WTC11 (cell line): ENCODE measurements around the gene HAGHL. TPM values are rescaled to one million over a fixed set of nuclear protein-coding genes. Genes with fewer than 3 reads are reported as not detected.

Experiments
- ATAC-seq: fragments of 200-7000 bp; cut with Tn5 transposase; 2 replicates; pipeline ENCODE4 v1.10.0; 2021; ENCODE audit warnings: mild to moderate bottlenecking, moderate library complexity
- CTCF ChIA-PET: fragments of 300-600 bp; sonication (Branson Sonifier 250); formaldehyde crosslinking; loops from one replicate; lab custom pipeline; 2021; ENCODE audit warnings: antibody characterized with exemption; lab: Charles Lee
- POLR2A ChIA-PET: fragments of 350-600 bp; sonication (Branson Sonifier 250); formaldehyde crosslinking; loops from one replicate; lab custom pipeline; 2021; ENCODE audit warnings: antibody characterized with exemption; lab: Charles Lee
- DNase-seq: peaks from one replicate; pipeline ENCODE4 v3.0.0; 2021; ENCODE audit warnings: low spot score
- H3K27ac Mint-ChIP-seq: 2 replicates; pipeline ENCODE4 v1.8.0; 2021; ENCODE audit warnings: mixed read lengths
- H3K27me3 Mint-ChIP-seq: 2 replicates; pipeline ENCODE4 v1.8.0; 2021; ENCODE audit warnings: low read depth, mild to moderate bottlenecking, moderate library complexity, mixed read lengths
- H3K36me3 Mint-ChIP-seq: 2 replicates; pipeline ENCODE4 v1.8.0; 2021; ENCODE audit warnings: mixed read lengths
- H3K4me1 Mint-ChIP-seq: 2 replicates; pipeline ENCODE4 v1.8.0; 2022; ENCODE audit warnings: mixed read lengths
- H3K4me3 Mint-ChIP-seq: 2 replicates; pipeline ENCODE4 v1.8.0; 2021; ENCODE audit warnings: mild to moderate bottlenecking, moderate library complexity, mixed read lengths
- H3K9me3 Mint-ChIP-seq: 2 replicates; pipeline ENCODE4 v1.8.0; 2021; ENCODE audit warnings: mixed read lengths
- CREM ChIP-seq: sonication (generic); formaldehyde crosslinking; IDR thresholded peaks from 2 replicates; pipeline ENCODE4 v1.8.1; 2022; ENCODE audit warnings: mild to moderate bottlenecking, missing genetic modification reagents, moderate library complexity
- FOXK1 ChIP-seq: sonication (generic); formaldehyde crosslinking; IDR thresholded peaks from 2 replicates; pipeline ENCODE4 v1.8.0; 2022; ENCODE audit warnings: mild to moderate bottlenecking, moderate library complexity, missing genetic modification reagents
- GABPB1 ChIP-seq: sonication (generic); formaldehyde crosslinking; IDR thresholded peaks from 2 replicates; pipeline ENCODE4 v1.8.1; 2023; ENCODE audit warnings: mild to moderate bottlenecking, missing genetic modification reagents
- JUN ChIP-seq: sonication (generic); formaldehyde crosslinking; IDR thresholded peaks from 2 replicates; pipeline ENCODE4 v1.8.0; 2023; ENCODE audit warnings: mild to moderate bottlenecking, missing genetic modification reagents
- KAT7 ChIP-seq: sonication (generic); formaldehyde crosslinking; IDR thresholded peaks from 2 replicates; pipeline ENCODE4 v1.8.1; 2023; ENCODE audit warnings: missing genetic modification reagents, mild to moderate bottlenecking, borderline replicate concordance
- MYBL2 ChIP-seq: sonication (generic); formaldehyde crosslinking; IDR thresholded peaks from 2 replicates; pipeline ENCODE4 v1.8.1; 2023; ENCODE audit warnings: mild to moderate bottlenecking, moderate library complexity, missing genetic modification reagents
- ZBTB21 ChIP-seq: sonication (generic); formaldehyde crosslinking; IDR thresholded peaks from 2 replicates; pipeline ENCODE4 v1.8.1; 2023; ENCODE audit warnings: mild to moderate bottlenecking, missing genetic modification reagents, borderline replicate concordance
- ZNF671 ChIP-seq: fragments of 250-450 bp; sonication (Bioruptor Pico); IDR thresholded peaks from 2 replicates; pipeline ENCODE4 v1.8.0; 2021; ENCODE audit warnings: mild to moderate bottlenecking
- total RNA-seq: library from RNA; stranded (reverse); gene quantifications from 3 replicates; pipeline ENCODE4 v1.2.3, GENCODE V29; 2021
- TF ChIP-seq, protein P1 (sequence below): sonication (generic); formaldehyde crosslinking; IDR thresholded peaks from 2 replicates; pipeline ENCODE4 v1.8.1; 2023; ENCODE audit warnings: mild to moderate bottlenecking, missing genetic modification reagents, moderate library complexity
- TF ChIP-seq, protein P2 (sequence below): sonication (generic); formaldehyde crosslinking; IDR thresholded peaks from 2 replicates; pipeline ENCODE4 v1.8.0; 2022; ENCODE audit warnings: mild to moderate bottlenecking, missing genetic modification reagents
- TF ChIP-seq, protein P3 (sequence below): sonication (generic); formaldehyde crosslinking; IDR thresholded peaks from 2 replicates; pipeline ENCODE4 v1.8.1; 2022; ENCODE audit warnings: mild to moderate bottlenecking, moderate library complexity, missing genetic modification reagents
- TF ChIP-seq, protein P4 (sequence below): sonication (generic); formaldehyde crosslinking; IDR thresholded peaks from 2 replicates; pipeline ENCODE4 v1.8.0; 2022; ENCODE audit warnings: mild to moderate bottlenecking, missing genetic modification reagents
- TF ChIP-seq, protein P5 (sequence below): sonication (generic); formaldehyde crosslinking; IDR thresholded peaks from 2 replicates; pipeline ENCODE4 v1.8.1; 2022; ENCODE audit warnings: missing genetic modification reagents, borderline replicate concordance
- TF ChIP-seq, protein P6 (sequence below): sonication (generic); formaldehyde crosslinking; conservative IDR thresholded peaks from 2 replicates; pipeline ENCODE4 v1.8.1; 2022; ENCODE audit warnings: mild to moderate bottlenecking, missing genetic modification reagents

Gene HAGHL
- total RNA-seq, 1 experiment from 2014 or later = 41.7 TPM

DNA sequence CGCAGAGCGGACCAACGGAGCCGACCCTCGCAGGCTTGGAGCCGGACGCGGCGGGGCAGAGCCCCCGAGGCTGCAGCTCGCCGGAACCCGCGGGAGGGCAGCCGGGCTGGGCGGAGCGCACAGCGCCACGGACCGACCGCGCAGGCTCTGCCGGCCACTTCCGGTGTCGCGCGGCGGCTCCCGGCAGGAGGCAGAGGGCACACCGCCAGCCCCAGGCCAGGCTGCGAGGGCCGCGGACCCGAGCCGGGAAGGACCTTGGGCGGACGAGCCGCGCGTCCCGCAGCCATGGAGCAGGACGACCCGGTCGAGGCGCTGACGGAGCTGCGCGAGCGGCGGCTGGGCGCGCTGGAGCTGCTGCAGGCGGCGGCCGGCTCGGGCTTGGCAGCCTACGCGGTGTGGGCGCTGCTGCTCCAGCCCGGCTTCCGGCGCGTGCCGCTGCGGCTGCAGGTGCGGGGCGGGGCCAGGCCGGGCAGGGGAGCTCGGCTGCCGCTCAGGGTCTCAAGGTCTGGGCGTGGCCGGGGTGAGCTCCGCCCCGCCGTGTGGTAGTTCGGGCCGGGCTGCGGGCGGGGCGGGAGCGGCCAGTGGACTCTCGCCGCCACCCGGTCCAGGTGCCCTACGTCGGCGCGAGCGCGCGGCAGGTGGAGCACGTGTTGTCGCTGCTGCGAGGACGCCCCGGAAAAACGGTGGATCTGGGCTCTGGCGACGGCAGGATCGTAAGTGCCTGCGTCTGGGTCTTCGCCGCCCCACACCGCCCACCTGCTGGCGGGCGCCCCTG lies 5.7 kb upstream of the HAGHL start, which contains the start of gene ANTKMT (continued):
- TF ChIP-seq, protein P1, sequence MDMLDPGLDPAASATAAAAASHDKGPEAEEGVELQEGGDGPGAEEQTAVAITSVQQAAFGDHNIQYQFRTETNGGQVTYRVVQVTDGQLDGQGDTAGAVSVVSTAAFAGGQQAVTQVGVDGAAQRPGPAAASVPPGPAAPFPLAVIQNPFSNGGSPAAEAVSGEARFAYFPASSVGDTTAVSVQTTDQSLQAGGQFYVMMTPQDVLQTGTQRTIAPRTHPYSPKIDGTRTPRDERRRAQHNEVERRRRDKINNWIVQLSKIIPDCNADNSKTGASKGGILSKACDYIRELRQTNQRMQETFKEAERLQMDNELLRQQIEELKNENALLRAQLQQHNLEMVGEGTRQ (CRISPR knock-in tag) = peak; percentile 66
- no peak; the same call in none of the 2 replicates for TF ChIP-seq JUN (CRISPR knock-in tag)
- TF ChIP-seq, protein P2, sequence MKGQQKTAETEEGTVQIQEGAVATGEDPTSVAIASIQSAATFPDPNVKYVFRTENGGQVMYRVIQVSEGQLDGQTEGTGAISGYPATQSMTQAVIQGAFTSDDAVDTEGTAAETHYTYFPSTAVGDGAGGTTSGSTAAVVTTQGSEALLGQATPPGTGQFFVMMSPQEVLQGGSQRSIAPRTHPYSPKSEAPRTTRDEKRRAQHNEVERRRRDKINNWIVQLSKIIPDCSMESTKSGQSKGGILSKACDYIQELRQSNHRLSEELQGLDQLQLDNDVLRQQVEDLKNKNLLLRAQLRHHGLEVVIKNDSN (CRISPR knock-in tag) = peak; percentile 80; the same call in 1 of the 2 replicates

DNA sequence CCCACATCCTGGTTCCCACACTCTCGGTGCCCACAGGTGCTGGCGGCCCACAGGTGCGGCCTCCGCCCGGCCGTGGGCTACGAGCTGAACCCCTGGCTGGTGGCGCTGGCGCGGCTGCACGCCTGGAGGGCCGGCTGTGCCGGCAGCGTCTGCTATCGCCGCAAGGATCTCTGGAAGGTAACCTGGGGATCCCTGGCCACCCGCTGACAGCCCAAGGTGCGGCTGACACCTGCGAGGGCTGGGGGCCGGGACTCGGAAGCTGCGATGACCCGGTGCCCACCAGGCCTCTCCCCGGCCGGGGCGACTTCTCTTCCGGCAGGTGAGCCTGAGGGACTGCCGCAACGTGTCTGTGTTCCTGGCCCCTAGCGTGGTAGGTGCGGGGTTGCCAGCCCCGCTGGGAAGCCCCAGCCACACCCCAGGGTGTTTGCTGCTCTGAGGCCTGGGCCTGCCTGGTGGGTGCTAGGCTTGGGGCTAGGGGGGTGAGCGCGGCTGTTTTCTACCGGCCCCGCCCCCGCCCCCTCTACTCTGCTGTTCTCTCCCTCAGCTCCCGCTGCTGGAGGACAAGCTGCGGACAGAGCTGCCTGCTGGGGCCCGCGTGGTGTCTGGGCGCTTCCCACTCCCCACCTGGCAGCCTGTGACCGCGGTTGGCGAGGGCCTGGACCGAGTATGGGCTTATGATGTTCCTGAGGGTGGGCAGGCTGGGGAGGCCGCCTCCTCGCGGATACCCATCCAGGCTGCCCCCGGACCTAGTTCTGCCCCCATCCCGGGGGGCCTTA lies 5.0 kb upstream of the HAGHL start:
- Mint-ChIP-seq H3K27me3 (peaks cover 9% of the 10 kb centered on the region), H3K36me3 (no peaks in the 10 kb centered on the region; the same call in 1 of the 2 replicates), H3K9me3 (no peaks in the 10 kb centered on the region), H3K4me3 (no peak overlapping the region), H3K27ac (no peak overlapping the region), H3K4me1 (peaks cover 9% of the 10 kb centered on the region)
- TF ChIP-seq CREM (CRISPR knock-in tag) = no peak
- no peak for TF ChIP-seq KAT7 (CRISPR knock-in tag)
- TF ChIP-seq ZBTB21 (CRISPR knock-in tag) = 0 out of 2 replicates have a peak, but pooled peaks have one; percentile 1
- TF ChIP-seq FOXK1 (CRISPR knock-in tag) = no peak
- 0 out of 2 replicates have a peak, but pooled peaks have one; percentile 7 for TF ChIP-seq MYBL2 (CRISPR knock-in tag)
- TF ChIP-seq, protein P3, sequence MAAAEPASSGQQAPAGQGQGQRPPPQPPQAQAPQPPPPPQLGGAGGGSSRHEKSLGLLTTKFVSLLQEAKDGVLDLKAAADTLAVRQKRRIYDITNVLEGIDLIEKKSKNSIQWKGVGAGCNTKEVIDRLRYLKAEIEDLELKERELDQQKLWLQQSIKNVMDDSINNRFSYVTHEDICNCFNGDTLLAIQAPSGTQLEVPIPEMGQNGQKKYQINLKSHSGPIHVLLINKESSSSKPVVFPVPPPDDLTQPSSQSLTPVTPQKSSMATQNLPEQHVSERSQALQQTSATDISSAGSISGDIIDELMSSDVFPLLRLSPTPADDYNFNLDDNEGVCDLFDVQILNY (CRISPR knock-in tag) = no peak
- TF ChIP-seq, protein P4, sequence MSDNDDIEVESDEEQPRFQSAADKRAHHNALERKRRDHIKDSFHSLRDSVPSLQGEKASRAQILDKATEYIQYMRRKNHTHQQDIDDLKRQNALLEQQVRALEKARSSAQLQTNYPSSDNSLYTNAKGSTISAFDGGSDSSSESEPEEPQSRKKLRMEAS = 0 out of 2 replicates have a peak, but pooled peaks have one; percentile 4
- no peak for TF ChIP-seq GABPB1 (CRISPR knock-in tag)
- TF ChIP-seq, protein P5, sequence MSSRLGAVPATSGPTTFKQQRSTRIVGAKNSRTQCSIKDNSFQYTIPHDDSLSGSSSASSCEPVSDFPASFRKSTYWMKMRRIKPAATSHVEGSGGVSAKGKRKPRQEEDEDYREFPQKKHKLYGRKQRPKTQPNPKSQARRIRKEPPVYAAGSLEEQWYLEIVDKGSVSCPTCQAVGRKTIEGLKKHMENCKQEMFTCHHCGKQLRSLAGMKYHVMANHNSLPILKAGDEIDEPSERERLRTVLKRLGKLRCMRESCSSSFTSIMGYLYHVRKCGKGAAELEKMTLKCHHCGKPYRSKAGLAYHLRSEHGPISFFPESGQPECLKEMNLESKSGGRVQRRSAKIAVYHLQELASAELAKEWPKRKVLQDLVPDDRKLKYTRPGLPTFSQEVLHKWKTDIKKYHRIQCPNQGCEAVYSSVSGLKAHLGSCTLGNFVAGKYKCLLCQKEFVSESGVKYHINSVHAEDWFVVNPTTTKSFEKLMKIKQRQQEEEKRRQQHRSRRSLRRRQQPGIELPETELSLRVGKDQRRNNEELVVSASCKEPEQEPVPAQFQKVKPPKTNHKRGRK = no peak
- no peak for TF ChIP-seq ZNF671 (CRISPR knock-in tag)
- TF ChIP-seq, protein P6, sequence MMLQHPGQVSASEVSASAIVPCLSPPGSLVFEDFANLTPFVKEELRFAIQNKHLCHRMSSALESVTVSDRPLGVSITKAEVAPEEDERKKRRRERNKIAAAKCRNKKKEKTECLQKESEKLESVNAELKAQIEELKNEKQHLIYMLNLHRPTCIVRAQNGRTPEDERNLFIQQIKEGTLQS (CRISPR knock-in tag) = peak; percentile 24; the same call in 1 of the 2 replicates
- no peak for ATAC-seq
- DNase-seq = no peak
- ChIA-PET CTCF (interaction anchor here (0.6 to 2.8 kb wide), 14 partner anchors 8 to 658 kb away, joined by 3 to 28 read pairs (median 10); partner anchors contain the start of genes CHTF18, CIAO3 and RPUSD1), POLR2A (interaction anchor here (0.6 to 2.9 kb wide), 5 partner anchors 8 to 85 kb away, joined by 3 to 10 read pairs (median 5); partner anchors contain the start of genes CIAO3 and WDR24)
